22Rv1 (cell line): ENCODE measurements around the gene KIF25.

Experiments
- ZFX ChIP-seq: fragments of 450-650 bp; IDR thresholded peaks from 2 replicates; pipeline ENCODE4 v1.6.1; 2017; ENCODE audit warnings: antibody characterized with exemption, borderline replicate concordance
- TF ChIP-seq, protein P1 (sequence below): fragments of 450-650 bp; IDR thresholded peaks from 2 replicates; pipeline ENCODE4 v1.5.1; 2017; ENCODE audit warnings: mild to moderate bottlenecking

DNA sequence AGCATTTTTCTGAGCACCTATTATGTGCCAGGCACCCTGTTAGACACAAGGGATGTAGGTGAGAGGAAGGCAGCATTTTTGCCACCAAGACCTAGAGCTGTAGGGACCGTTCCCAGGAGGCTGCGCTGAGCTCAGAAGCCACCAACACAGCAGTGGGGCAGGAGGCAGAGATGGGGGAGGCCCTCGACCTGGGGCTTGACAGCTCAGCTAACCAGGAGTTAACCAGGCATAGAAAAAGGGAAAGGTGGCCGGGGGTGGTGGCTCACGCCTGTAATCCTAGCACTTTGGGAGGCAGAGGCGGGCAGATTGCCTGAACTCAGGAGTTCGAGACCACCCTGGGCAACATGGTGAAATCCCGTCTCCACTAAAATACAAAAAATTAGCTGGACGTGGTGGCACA is 29.5 kb downstream of the KIF25 start:
- TF ChIP-seq, protein P1, sequence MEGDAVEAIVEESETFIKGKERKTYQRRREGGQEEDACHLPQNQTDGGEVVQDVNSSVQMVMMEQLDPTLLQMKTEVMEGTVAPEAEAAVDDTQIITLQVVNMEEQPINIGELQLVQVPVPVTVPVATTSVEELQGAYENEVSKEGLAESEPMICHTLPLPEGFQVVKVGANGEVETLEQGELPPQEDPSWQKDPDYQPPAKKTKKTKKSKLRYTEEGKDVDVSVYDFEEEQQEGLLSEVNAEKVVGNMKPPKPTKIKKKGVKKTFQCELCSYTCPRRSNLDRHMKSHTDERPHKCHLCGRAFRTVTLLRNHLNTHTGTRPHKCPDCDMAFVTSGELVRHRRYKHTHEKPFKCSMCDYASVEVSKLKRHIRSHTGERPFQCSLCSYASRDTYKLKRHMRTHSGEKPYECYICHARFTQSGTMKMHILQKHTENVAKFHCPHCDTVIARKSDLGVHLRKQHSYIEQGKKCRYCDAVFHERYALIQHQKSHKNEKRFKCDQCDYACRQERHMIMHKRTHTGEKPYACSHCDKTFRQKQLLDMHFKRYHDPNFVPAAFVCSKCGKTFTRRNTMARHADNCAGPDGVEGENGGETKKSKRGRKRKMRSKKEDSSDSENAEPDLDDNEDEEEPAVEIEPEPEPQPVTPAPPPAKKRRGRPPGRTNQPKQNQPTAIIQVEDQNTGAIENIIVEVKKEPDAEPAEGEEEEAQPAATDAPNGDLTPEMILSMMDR, result no peak
- TF ChIP-seq ZFX, result no peak
